Omental fat pad (tissue), 4 donors: Measurements from ENCODE around the gene GIT2. TPM values are rescaled to one million over a fixed set of nuclear protein-coding genes. Genes with fewer than 3 reads are reported as not detected.

Experiments
- ATAC-seq: fragments of 150-250 bp; one replicate; pipeline ENCODE4 v1.9.1; 2016; ENCODE audit warnings: mild to moderate bottlenecking, moderate library complexity; ENCODE audit not compliant: low FRiP score
- DNase-seq: peaks from one replicate; pipeline ENCODE4 v3.0.0-alpha.2; 2019; ENCODE audit warnings: low spot score
- total RNA-seq, 4 donors: library from RNA; depleted of rRNA; stranded (reverse); fragments of >200 nt; gene quantifications; one replicate each; pipeline ENCODE4 v1.1.0, GENCODE V29; 2016
- TF ChIP-seq, protein P1 (sequence below), 3 donors: fragments of 450-650 bp; IDR thresholded peaks; one replicate each; pipeline ENCODE4 v1.5.1; 2016 to 2017; ENCODE audit warnings: antibody characterized with exemption in 3 of 3, mild to moderate bottlenecking in 3 of 3, moderate library complexity in 2 of 3

The GIT2 gene
- total RNA-seq, 4 donors from 2014 or later: 28.7 to 77.2 (median 47.0) TPM

DNA sequence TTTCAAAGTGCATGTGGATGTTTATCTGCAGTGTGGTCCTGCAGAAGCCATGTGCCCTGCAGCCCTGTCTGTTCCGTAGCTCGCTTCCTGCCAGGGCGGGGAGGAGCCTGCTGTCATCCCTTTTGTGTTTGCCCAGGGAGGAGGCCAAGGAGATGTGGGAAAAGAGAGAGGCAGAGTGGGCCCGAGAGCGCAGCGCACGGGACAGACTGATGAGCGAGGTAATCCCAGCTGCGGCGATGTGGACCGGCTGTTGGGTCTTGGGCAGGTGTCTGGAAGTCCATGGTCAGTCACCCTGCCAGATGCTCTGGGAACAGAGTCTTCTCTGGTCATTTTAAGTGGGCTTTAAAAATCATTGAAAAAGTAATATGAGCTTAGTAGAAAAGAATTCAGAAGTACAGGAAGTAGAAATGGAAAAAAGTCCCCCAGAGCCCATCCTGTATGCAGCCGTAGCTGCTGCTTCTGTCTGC lies 83.3 kb downstream of the GIT2 start:
- TF ChIP-seq, protein P1, sequence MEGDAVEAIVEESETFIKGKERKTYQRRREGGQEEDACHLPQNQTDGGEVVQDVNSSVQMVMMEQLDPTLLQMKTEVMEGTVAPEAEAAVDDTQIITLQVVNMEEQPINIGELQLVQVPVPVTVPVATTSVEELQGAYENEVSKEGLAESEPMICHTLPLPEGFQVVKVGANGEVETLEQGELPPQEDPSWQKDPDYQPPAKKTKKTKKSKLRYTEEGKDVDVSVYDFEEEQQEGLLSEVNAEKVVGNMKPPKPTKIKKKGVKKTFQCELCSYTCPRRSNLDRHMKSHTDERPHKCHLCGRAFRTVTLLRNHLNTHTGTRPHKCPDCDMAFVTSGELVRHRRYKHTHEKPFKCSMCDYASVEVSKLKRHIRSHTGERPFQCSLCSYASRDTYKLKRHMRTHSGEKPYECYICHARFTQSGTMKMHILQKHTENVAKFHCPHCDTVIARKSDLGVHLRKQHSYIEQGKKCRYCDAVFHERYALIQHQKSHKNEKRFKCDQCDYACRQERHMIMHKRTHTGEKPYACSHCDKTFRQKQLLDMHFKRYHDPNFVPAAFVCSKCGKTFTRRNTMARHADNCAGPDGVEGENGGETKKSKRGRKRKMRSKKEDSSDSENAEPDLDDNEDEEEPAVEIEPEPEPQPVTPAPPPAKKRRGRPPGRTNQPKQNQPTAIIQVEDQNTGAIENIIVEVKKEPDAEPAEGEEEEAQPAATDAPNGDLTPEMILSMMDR (IDR thresholded peaks at IDR 0.05): no peak
- ATAC-seq: no peak
- DNase-seq: no peak

DNA sequence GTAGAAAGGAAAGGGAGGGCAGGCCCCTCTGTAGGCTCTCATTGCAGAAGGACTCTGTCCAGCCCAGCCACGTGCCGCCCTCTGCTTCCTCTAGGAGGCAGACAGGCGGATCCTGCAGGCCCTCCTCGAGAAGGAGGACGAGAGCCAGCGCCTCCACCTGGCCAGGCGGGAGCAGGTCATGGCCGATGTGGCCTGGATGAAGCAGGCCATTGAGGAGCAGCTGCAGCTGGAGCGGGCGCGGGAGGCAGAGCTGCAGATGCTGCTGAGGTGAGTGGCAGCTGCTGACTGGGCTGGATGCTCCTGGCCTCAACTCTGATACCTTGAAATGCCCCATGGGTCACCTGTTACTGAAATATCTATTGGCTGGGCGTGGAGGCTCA lies 85.2 kb downstream of the GIT2 start:
- ATAC-seq (no peak), DNase-seq (no peak)
- TF ChIP-seq, protein P1 (IDR thresholded peaks at IDR 0.05): no peak

DNA sequence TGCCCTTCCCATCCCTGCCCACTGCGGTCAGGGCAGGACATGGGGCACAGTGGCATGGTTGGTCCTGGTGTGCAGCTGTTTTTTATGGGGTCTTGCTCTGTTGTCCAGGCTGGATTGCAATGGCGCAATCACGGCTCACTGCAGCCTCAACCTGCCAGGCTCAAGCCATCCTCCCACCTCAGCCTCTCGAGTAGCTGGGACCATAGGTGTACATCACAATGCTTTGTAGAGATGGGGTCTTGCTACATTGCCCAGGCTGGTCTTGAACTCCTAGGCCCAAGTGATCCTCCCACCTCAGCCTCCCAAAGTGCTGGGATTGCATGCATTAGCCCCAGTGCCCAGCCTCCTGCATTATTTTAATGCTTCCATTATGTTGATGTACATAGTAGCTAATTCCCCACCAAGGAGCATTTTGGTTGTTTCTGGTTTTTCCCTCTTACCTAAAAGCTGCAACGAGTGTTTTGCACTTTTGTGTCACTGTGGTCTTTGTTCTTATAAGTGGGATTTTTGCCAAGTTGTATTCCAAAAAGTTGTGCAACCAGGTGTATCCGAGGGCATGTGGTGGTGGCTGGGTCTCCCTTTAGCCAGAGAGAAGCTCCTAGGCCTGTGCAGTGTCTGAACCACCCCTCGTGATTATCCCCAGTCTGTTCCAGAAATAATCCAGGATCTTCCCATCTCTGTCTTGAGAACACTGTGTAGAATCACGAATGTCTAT lies 85.8 kb downstream of the GIT2 start:
- TF ChIP-seq, protein P1 (IDR thresholded peaks at IDR 0.05): no peak
- DNase-seq: no peak
- no peak for ATAC-seq

DNA sequence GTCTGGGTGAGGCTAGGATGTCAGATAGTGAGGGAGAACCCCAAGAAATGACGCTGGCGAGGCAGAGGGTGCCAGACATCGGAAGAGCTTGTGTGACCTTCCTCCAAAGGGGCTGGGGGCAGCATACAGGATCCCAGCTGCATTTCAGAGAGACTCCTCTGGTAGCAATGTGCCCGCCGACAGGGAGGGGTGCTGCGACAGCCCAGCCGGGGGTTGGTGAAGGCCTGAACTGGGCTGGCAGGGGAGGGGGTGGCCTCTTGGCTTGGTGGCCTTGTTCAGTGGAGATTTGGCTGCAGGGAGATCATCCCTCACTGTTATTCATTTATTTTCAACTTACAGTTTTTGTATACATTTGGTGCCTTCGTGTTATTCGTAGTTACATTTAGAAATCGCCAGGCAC lies 90.9 kb downstream of the GIT2 start:
- DNase-seq: no peak
- TF ChIP-seq, protein P1 (IDR thresholded peaks at IDR 0.05): no peak
- ATAC-seq: no peak

DNA sequence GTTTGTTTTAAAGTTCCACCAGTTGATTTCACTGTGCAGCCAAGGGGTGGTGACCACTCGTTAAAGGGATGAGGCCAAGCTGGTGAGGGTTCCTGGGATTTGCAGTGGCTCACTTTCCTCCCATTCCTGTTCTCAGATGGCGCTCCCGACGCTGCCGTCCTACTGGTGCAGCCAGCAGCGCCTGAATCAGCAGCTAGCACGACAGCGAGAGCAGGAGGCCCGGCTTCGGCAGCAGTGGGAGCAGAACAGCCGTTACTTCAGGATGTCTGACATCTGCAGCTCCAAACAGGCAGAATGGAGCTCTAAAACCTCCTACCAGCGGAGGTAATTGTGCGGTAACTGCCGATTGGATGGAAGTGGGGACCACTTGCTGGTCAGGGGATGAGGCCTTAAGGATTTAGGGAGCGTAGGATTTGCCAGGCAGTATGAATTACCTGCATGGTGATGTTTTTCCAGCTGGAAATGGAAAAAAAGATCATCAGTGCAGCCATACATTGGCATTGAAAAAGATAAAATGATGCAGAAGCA lies 93.2 kb downstream of the GIT2 start:
- no peak for DNase-seq
- TF ChIP-seq, protein P1 (IDR thresholded peaks at IDR 0.05): no peak
- no peak for ATAC-seq

DNA sequence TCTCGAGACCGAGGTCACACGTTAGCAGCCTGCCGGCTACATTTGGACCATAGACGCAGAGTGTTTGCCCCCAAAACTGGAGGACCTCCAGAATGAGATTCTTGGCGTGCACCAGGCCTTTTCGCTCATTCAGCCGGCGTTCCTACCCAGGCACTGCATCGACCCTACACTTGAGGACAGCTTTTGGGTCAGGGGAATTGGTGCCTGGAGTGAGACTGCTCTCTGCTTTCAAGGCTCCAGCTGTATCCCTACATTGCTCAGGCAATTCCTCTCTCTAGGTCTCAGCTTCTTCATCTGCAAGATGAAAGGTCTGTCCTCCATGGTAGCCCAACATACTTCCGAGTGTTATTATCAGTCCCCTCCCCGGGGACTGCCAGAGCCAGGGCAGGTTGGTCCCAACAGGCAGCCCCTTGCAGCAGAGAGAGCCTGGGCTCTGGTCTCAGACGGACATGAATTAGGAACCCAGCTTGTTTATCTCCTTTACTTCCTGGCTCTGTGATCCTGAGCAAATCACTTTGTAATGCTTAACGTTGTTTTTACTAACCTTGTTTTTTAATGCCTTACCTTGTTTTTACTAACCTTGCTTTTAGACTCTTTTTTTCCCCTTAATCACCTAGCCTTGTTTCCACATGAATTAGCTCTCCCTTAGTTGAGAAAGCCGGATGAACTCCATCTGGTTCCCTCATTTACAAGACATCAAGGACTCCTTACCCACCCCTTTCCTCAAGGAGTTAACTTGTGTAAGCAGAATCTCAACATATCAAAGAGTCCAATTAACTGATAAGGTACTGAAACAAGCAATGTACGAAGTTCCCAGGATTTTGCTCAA lies 95.2 kb downstream of the GIT2 start:
- no peak for DNase-seq
- peak; percentile 13 for ATAC-seq
- TF ChIP-seq, protein P1 (IDR thresholded peaks at IDR 0.05): no peak
